T-cell (primary cell): ENCODE data around the gene ENOX1. TPM values are rescaled to one million over a fixed set of nuclear protein-coding genes. Genes with fewer than 3 reads are reported as not detected.

ENCODE experiments used
- ATAC-seq, 4 experiments: fragments of 200-7000 bp in 3 of 4; fragments of 150-1000 bp in 1 of 4; cut with Tn5 transposase; replicated peaks in 1 of 4; 1 replicate in 3 of 4; 2 replicates in 1 of 4; pipeline ENCODE4 v1.10.0; 2021; ENCODE audit warnings: moderate library complexity in 3 of 4, mild to moderate bottlenecking in 2 of 4, moderate number of reproducible peaks in 1 of 4
- CTCF ChIA-PET, 2 donors: fragments of 300-600 bp; sonication (Branson Sonifier 250); formaldehyde crosslinking; loops; one replicate each; lab custom pipeline; 2022; ENCODE audit warnings: antibody characterized with exemption in 2 of 2; lab: Charles Lee
- POLR2A ChIA-PET, 2 donors: fragments of 300-600 bp; sonication (Branson Sonifier 250); formaldehyde crosslinking; loops; one replicate each; lab custom pipeline; 2022; ENCODE audit warnings: antibody characterized with exemption in 2 of 2; lab: Charles Lee
- DNase-seq, 35 experiments: peaks; one replicate each; pipeline versions ENCODE4 v3.0.0 to v3.0.0-alpha.2; 2013 to 2023
- H3K27ac ChIP-seq: one replicate; pipeline ENCODE4 v1.5.1; 2013; ENCODE audit warnings: low read length
- H3K27me3 ChIP-seq, 2 experiments: replicated peaks in 1 of 2; 1 replicate in 1 of 2; 2 replicates in 1 of 2; pipeline versions ENCODE4 v1.6.1 to v1.7.0; 2013; ENCODE audit warnings: low read length in 1 of 2, mixed read lengths in 1 of 2; ENCODE audit not compliant: control insufficient read depth in 2 of 2, insufficient read depth in 2 of 2; ENCODE audit errors: extremely low read depth in 1 of 2
- H3K36me3 ChIP-seq, 2 donors: 1 replicate in 1 of 2; 2 replicates in 1 of 2; pipeline versions ENCODE4 v1.6.1 to v1.7.0; 2013; ENCODE audit warnings: low read length in 1 of 2; ENCODE audit not compliant: control insufficient read depth in 2 of 2, insufficient read depth in 1 of 2; ENCODE audit errors: extremely low read depth in 1 of 2
- H3K4me1 ChIP-seq, 2 experiments: 1 replicate in 1 of 2; 2 replicates in 1 of 2; pipeline versions ENCODE4 v1.6.1 to v1.7.0; 2013; ENCODE audit warnings: low read length in 2 of 2, mixed read lengths in 1 of 2; ENCODE audit not compliant: insufficient read depth in 2 of 2, control insufficient read depth in 1 of 2; ENCODE audit errors: extremely low read depth in 1 of 2
- H3K4me3 ChIP-seq, 2 donors: 1 replicate in 1 of 2; 2 replicates in 1 of 2; pipeline versions ENCODE4 v1.5.1 to v1.7.0; 2013; ENCODE audit warnings: mild to moderate bottlenecking in 2 of 2, low read length in 1 of 2, moderate library complexity in 1 of 2; ENCODE audit not compliant: control insufficient read depth in 1 of 2; ENCODE audit errors: extremely low read depth in 1 of 2
- H3K9me3 ChIP-seq: 2 replicates; pipeline ENCODE4 v1.7.0; 2013
- H3K27ac Mint-ChIP-seq, 2 donors: one replicate each; pipeline ENCODE4 v1.8.0; 2020 to 2021; ENCODE audit warnings: mild to moderate bottlenecking in 2 of 2, mixed read lengths in 2 of 2
- H3K27me3 Mint-ChIP-seq, 2 donors: one replicate each; pipeline ENCODE4 v1.8.0; 2021 to 2022; ENCODE audit warnings: mixed read lengths in 2 of 2
- H3K36me3 Mint-ChIP-seq: one replicate; pipeline ENCODE4 v1.8.0; 2021; ENCODE audit warnings: mixed read lengths
- H3K4me1 Mint-ChIP-seq, 3 donors: one replicate each; pipeline ENCODE4 v1.8.0; 2020 to 2022; ENCODE audit warnings: mixed read lengths in 3 of 3, mild to moderate bottlenecking in 1 of 3
- H3K4me3 Mint-ChIP-seq, 3 donors: one replicate each; pipeline ENCODE4 v1.8.0; 2020 to 2022; ENCODE audit warnings: mild to moderate bottlenecking in 3 of 3, mixed read lengths in 3 of 3, moderate library complexity in 3 of 3
- H3K9me3 Mint-ChIP-seq, 3 donors: one replicate each; pipeline ENCODE4 v1.8.0; 2020 to 2022; ENCODE audit warnings: mixed read lengths in 3 of 3
- WGBS: methylation state at CpG from one replicate; pipeline ENCODE4 v1.1.5; 2013; ENCODE audit warnings: missing lambda C conversion rate; ENCODE audit not compliant: insufficient coverage; 5-methylcytosine and 5-hydroxymethylcytosine counted together
- total RNA-seq, 35 experiments: library from RNA in 6 of 35; stranded (reverse) in 6 of 35; fragments of 120-200 nt in 1 of 35; gene quantifications; one replicate each; pipeline versions ENCODE4 v1.2.1 to v1.2.4 and lab custom pipeline; 2013 to 2026

ENOX1 gene
- total RNA-seq, 5 donors from 2014 or later (not counting 1 experiment from before 2014, with no cell fraction given), result 0.10 TPM; not detected in 4

DNA sequence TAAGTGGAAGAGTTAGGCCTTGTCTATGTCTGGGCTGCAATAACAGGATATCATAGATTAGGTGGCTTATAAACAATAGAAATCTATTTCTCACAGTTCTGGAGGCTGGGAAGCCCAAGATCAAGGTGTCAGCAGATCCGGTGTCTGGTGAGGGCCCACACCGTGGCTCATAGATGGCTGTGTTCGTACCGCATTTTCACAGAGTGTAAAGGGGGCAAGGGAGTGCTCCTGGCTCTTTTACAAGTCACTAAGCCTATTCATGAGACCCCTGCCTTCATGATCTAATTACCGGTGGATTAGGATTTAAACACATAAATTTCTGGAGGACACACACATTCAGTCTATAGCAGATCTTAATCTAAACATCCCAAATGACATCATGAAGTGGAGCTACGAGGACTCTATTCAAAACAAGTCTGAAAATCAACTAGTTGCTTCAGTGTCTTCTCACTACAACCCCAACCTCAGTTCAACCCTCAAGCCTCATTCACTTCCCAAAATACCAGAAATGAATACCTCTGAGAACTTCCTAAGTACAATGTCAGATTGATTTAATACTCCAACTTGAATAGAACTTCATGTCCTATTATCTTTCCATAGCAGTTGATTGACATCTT, 23.5 kb downstream of the ENOX1 start:
- no peaks in the 10 kb centered on the region for H3K9me3 ChIP-seq
- H3K27me3 ChIP-seq, result no peaks in the 10 kb centered on the region
- H3K36me3 Mint-ChIP-seq, result no peaks in the 10 kb centered on the region
- H3K4me1 ChIP-seq, result no peaks in the 10 kb centered on the region
- 56% methylated on average over 3 of the region's 6 CpGs for WGBS
- H3K27me3 Mint-ChIP-seq, result peaks cover 3 to 15% of the 10 kb centered on the region in 2 donors
- no peaks in the 10 kb centered on the region for H3K4me1 Mint-ChIP-seq
- CTCF ChIA-PET, result no interaction called here
- H3K27ac Mint-ChIP-seq, result no peak overlapping the region
- ATAC-seq (no peak), DNase-seq (no peak)
- H3K9me3 Mint-ChIP-seq, result no peaks in the 10 kb centered on the region
- H3K4me3 ChIP-seq, result no peak overlapping the region
- no peak overlapping the region for H3K4me3 Mint-ChIP-seq
- H3K27ac ChIP-seq, result no peak overlapping the region
- no peaks in the 10 kb centered on the region for H3K36me3 ChIP-seq
- POLR2A ChIA-PET, result no interaction called here

DNA sequence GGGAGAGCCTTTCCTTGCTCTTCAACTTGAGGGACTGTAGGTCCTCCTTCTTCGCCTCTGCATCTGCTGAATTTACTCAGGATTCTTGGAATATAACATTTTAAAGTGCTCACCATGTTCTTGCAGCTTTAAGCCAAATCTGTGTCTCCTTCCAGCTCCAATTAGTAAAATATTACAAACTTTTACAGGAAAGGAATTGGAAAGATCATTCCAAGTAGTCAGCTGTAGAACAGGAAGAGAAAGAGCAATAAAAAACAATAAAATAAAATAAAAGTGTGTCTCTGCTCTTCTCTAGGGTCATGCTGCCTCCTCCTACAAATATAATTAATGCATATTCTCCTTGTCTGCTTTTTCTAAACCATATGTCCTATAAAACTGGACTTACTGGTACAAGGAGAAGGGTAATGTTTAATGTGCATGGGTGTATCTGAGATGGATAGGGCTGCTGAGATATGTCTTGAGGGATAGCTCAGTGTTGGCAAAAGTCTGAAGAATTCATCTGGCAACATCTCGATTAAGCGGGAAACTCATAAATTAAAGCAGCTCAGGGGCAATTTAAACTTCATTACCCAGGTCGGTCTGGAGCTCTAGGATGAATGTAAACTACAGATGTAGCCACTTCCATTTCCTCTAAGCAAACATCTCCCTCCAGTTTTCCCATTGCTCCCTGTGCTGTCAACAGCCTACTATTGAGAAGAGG, 25.0 kb downstream of the ENOX1 start:
- no peak overlapping the region for H3K4me3 ChIP-seq
- WGBS, result 100% methylated on average over 2 of the region's 4 CpGs
- no peak for DNase-seq
- H3K9me3 ChIP-seq, result no peaks in the 10 kb centered on the region
- CTCF ChIA-PET, result interaction anchor here (0.5 to 0.8 kb wide), 2 partner anchors 9 to 191 kb away, joined by 3 read pairs; no protein-coding TSS in a partner anchor
- no peaks in the 10 kb centered on the region for H3K36me3 ChIP-seq
- POLR2A ChIA-PET, result no interaction called here
- no peaks in the 10 kb centered on the region for H3K4me1 ChIP-seq
- no peak for ATAC-seq
- H3K36me3 Mint-ChIP-seq, result no peaks in the 10 kb centered on the region
- no peaks in the 10 kb centered on the region for H3K27me3 ChIP-seq
- peaks cover 3 to 17% of the 10 kb centered on the region in 2 donors for H3K27me3 Mint-ChIP-seq
- H3K9me3 Mint-ChIP-seq, result no peaks in the 10 kb centered on the region
- H3K27ac ChIP-seq, result no peak overlapping the region
- H3K4me3 Mint-ChIP-seq, result no peak overlapping the region
- H3K27ac Mint-ChIP-seq, result no peak overlapping the region
- H3K4me1 Mint-ChIP-seq, result no peaks in the 10 kb centered on the region

DNA sequence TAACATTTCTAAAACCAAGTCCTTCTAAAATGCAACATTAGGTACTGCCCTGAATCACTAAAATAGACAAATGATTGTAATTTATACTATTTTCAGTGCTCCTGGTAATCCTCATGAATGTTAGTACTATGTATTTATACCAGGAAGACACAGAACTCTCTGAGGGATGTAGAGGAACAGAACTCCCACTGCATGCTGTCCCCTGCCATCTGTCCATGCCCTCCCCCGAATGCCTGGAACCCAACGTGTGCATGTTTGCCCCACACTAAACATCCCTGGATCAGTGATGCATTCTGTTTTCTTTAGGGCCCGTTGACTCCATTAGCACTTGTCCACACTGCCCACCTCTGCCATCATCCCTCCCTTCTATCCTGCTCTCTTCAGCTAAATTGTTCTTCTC, 26.5 kb downstream of the ENOX1 start:
- CTCF ChIA-PET, result no interaction called here
- no peaks in the 10 kb centered on the region for H3K9me3 ChIP-seq
- ATAC-seq, result no peak

DNA sequence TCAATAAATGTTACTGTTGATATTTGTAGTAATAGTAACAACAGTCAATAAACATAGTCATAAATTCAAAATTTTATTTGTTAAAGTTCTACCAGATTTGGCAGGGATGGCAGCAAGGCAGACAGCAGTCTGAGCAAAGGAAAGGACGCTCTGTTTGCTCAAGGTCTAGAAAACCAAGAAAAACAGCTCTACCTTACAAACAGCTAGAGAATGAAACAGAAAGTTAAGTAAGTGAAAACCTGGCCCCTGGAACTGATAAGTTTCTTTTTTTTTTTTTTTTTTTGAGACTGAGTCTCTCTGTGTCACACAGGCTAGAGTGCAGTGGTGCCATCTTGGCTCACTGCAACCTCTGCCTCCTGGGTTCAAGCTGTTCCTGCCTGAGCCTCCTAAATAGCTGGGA, 27.9 kb downstream of the ENOX1 start:
- no CpG with 5 or more reads among the region's 1 CpG for WGBS
- Histone ChIP-seq H3K36me3 (no peaks in the 10 kb centered on the region), H3K4me3 (no peak overlapping the region), H3K27ac (no peak overlapping the region), H3K4me1 (no peaks in the 10 kb centered on the region), H3K27me3 (peaks cover 0 to 3% of the 10 kb centered on the region in 2 experiments), H3K9me3 (no peaks in the 10 kb centered on the region)
- DNase-seq (no peak), ATAC-seq (no peak)
- H3K27me3 Mint-ChIP-seq, result peaks cover 12 to 17% of the 10 kb centered on the region in 2 donors
- no peaks in the 10 kb centered on the region for H3K4me1 Mint-ChIP-seq
- POLR2A ChIA-PET, result interaction anchor here in 1 of 2 donors (0.6 kb wide), 1 partner anchor 198 kb away, joined by 7 read pairs; no protein-coding TSS in a partner anchor
- H3K4me3 Mint-ChIP-seq, result no peak overlapping the region
- no peaks in the 10 kb centered on the region for H3K9me3 Mint-ChIP-seq
- no peak overlapping the region for H3K27ac Mint-ChIP-seq
- H3K36me3 Mint-ChIP-seq, result no peaks in the 10 kb centered on the region
- CTCF ChIA-PET, result interaction anchor here in 1 of 2 donors (0.6 kb wide), 1 partner anchor 20 kb away, joined by 4 read pairs; no protein-coding TSS in a partner anchor

More for the DNA sequence above, 26.5 kb downstream of the ENOX1 start:
- no peak overlapping the region for H3K27ac ChIP-seq
- DNase-seq, result no peak
- Mint-ChIP-seq H3K27ac (no peak overlapping the region), H3K9me3 (no peaks in the 10 kb centered on the region), H3K4me3 (no peak overlapping the region), H3K36me3 (no peaks in the 10 kb centered on the region), H3K4me1 (no peaks in the 10 kb centered on the region), H3K27me3 (peaks cover 7 to 14% of the 10 kb centered on the region in 2 donors)
- WGBS, result 73% methylated on average over 3 of the region's 3 CpGs
- no peaks in the 10 kb centered on the region for H3K27me3 ChIP-seq
- H3K36me3 ChIP-seq, result no peaks in the 10 kb centered on the region
- H3K4me3 ChIP-seq, result no peak overlapping the region
- no peaks in the 10 kb centered on the region for H3K4me1 ChIP-seq
- POLR2A ChIA-PET, result no interaction called here

DNA sequence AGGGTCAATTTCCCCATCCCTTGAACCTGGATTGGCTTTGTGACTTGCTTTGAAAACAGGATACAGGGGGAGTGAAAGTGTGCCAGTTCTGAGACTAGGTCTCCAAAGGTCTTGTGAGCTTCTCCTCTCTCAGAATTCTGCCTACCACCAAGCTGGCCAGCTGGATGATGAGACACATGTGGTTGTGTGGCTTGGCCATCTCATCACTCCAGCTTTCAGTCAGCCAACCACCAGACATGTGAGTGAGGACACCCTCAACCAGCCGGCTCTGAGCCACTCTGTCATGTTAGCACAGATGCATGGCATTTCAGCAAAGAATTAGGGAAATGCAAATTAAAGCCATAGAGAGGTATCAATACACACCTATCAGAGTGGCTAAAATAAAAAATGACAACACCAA, 29.5 kb downstream of the ENOX1 start:
- ATAC-seq (no peak), DNase-seq (no peak)
- 60% methylated on average over 1 of the region's 1 CpG for WGBS
- Histone ChIP-seq H3K27ac (no peak overlapping the region), H3K9me3 (no peaks in the 10 kb centered on the region), H3K4me1 (no peaks in the 10 kb centered on the region), H3K36me3 (no peaks in the 10 kb centered on the region), H3K27me3 (peaks cover 0 to 3% of the 10 kb centered on the region in 2 experiments), H3K4me3 (no peak overlapping the region)
- CTCF ChIA-PET, result interaction anchor here (0.6 to 0.7 kb wide), 2 partner anchors 10 to 1198 kb away, joined by 4 to 9 read pairs; no protein-coding TSS in a partner anchor
- Mint-ChIP-seq H3K27ac (no peak overlapping the region), H3K27me3 (peaks cover 12 to 17% of the 10 kb centered on the region in 2 donors), H3K4me1 (no peaks in the 10 kb centered on the region), H3K9me3 (no peaks in the 10 kb centered on the region), H3K4me3 (no peak overlapping the region), H3K36me3 (no peaks in the 10 kb centered on the region)
- POLR2A ChIA-PET, result no interaction called here

DNA sequence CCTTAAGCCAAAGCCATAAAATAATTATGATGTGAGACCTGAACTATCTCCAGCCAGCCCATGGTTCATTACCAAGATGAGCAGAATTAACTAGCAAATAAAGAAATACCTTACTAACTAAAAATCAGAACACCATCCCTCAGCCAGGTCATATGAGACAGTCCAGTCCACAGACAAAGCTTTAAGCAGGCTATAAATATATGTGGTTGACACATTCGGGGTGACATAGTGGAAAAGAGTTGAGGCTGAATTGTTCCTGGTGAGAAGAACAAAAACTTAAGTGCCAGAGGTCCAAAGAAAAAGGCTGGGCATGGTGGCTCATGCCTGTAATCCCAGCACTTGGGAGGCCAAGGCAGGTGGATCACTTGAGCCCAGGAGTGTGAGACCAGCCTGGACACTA, 30.9 kb downstream of the ENOX1 start:
- CTCF ChIA-PET, result no interaction called here
- Histone ChIP-seq H3K4me1 (no peaks in the 10 kb centered on the region), H3K27ac (no peak overlapping the region), H3K36me3 (no peaks in the 10 kb centered on the region), H3K9me3 (no peaks in the 10 kb centered on the region), H3K4me3 (no peak overlapping the region), H3K27me3 (peaks cover 0 to 3% of the 10 kb centered on the region in 2 experiments)
- H3K9me3 Mint-ChIP-seq, result no peaks in the 10 kb centered on the region
- POLR2A ChIA-PET, result interaction anchor here in 1 of 2 donors (0.6 kb wide), 1 partner anchor 58 kb away, joined by 3 read pairs; no protein-coding TSS in a partner anchor
- no peaks in the 10 kb centered on the region for H3K36me3 Mint-ChIP-seq
- no peak overlapping the region for H3K27ac Mint-ChIP-seq
- no peak overlapping the region for H3K4me3 Mint-ChIP-seq
- DNase-seq (no peak), ATAC-seq (no peak)
- WGBS, result no CpG with 5 or more reads among the region's 1 CpG
- H3K4me1 Mint-ChIP-seq, result no peaks in the 10 kb centered on the region
- H3K27me3 Mint-ChIP-seq, result peaks cover 10 to 12% of the 10 kb centered on the region in 2 donors
